ENCODE data around the gene ASB10.

- no peak for TF ChIP-seq CTCF (IDR thresholded peaks at IDR 0.05; ENCODE audit: low read depth, low read length, missing input control)
- TF ChIP-seq ATF3 (IDR thresholded peaks at IDR 0.05): no peak
- TF ChIP-seq HNF4A (conservative IDR thresholded peaks at IDR 0.05): no peak
- TF ChIP-seq MAX (IDR thresholded peaks at IDR 0.05): no peak
- no peak for TF ChIP-seq FOXA1 (IDR thresholded peaks at IDR 0.05)
- TF ChIP-seq REST (IDR thresholded peaks at IDR 0.05): no peak
- TF ChIP-seq YY1 (IDR thresholded peaks at IDR 0.05): no peak
- TF ChIP-seq TAF1 (conservative IDR thresholded peaks at IDR 0.05): no peak
- TF ChIP-seq ZBTB33 (IDR thresholded peaks at IDR 0.05): no peak
- TF ChIP-seq JUND (IDR thresholded peaks at IDR 0.05): no peak
Measured at GRCh38 chr7:151129960-151130591, 57.0 kb downstream of the ASB10 start.

Measured in liver (tissue), 3 donors.